HG02610 (cell line): ENCODE data around the gene DCDC2C.

Experiments
- ATAC-seq: cut with Tn5 transposase; IDR thresholded peaks from one replicate; pipeline ENCODE4 v1.9.1; 2021; ENCODE audit warnings: mild to moderate bottlenecking, moderate library complexity; ENCODE audit not compliant: unreplicated experiment

DCDC2C gene

GRCh38 chr2:3769766-3770165 lies 66.4 kb downstream of the DCDC2C start:
- ATAC-seq: no peak

GRCh38 chr2:3770724-3771415 lies 67.5 kb downstream of the DCDC2C start:
- no peak for ATAC-seq

GRCh38 chr2:3771576-3771975 lies 68.2 kb downstream of the DCDC2C start:
- ATAC-seq: no peak

- ATAC-seq: no peak
These were observed 71.0 kb downstream of the DCDC2C start for GRCh38 chr2:3774336-3774735.

GRCh38 chr2:3776311-3776710 lies 72.9 kb downstream of the DCDC2C start:
- ATAC-seq: no peak

GRCh38 chr2:3777966-3778365 lies 74.6 kb downstream of the DCDC2C start:
- ATAC-seq: no peak

GRCh38 chr2:3778851-3779495 lies 75.6 kb downstream of the DCDC2C start:
- ATAC-seq: no peak

- ATAC-seq: no peak
These were observed 76.2 kb downstream of the DCDC2C start for GRCh38 chr2:3779496-3780049.

- peak; percentile 99 for ATAC-seq
These were observed 77.4 kb downstream of the DCDC2C start for GRCh38 chr2:3780477-3781402.

- no peak for ATAC-seq
These were observed 81.4 kb downstream of the DCDC2C start for GRCh38 chr2:3784731-3785130.

- no peak for ATAC-seq
These were observed 82.0 kb downstream of the DCDC2C start for GRCh38 chr2:3785220-3785889.

- no peak for ATAC-seq
These were observed 82.5 kb downstream of the DCDC2C start for GRCh38 chr2:3785890-3786273.

- ATAC-seq: no peak
These were observed 84.4 kb downstream of the DCDC2C start for GRCh38 chr2:3787768-3788167.

GRCh38 chr2:3789256-3789655 lies 85.9 kb downstream of the DCDC2C start:
- no peak for ATAC-seq

- ATAC-seq: no peak
These were observed 89.9 kb downstream of the DCDC2C start for GRCh38 chr2:3793249-3793648.

- ATAC-seq: no peak
These were observed 98.1 kb downstream of the DCDC2C start for GRCh38 chr2:3801506-3801905.

- ATAC-seq: peak; percentile 44
These were observed 102.0 kb downstream of the DCDC2C start for GRCh38 chr2:3805201-3805939.

GRCh38 chr2:3806168-3806567 lies 102.8 kb downstream of the DCDC2C start:
- no peak for ATAC-seq

GRCh38 chr2:3806730-3807129 lies 103.4 kb downstream of the DCDC2C start:
- no peak for ATAC-seq

- no peak for ATAC-seq
These were observed 104.5 kb downstream of the DCDC2C start for GRCh38 chr2:3807853-3808252.
